ENCODE data around the gene SAMD1.

The SAMD1 gene

DNA sequence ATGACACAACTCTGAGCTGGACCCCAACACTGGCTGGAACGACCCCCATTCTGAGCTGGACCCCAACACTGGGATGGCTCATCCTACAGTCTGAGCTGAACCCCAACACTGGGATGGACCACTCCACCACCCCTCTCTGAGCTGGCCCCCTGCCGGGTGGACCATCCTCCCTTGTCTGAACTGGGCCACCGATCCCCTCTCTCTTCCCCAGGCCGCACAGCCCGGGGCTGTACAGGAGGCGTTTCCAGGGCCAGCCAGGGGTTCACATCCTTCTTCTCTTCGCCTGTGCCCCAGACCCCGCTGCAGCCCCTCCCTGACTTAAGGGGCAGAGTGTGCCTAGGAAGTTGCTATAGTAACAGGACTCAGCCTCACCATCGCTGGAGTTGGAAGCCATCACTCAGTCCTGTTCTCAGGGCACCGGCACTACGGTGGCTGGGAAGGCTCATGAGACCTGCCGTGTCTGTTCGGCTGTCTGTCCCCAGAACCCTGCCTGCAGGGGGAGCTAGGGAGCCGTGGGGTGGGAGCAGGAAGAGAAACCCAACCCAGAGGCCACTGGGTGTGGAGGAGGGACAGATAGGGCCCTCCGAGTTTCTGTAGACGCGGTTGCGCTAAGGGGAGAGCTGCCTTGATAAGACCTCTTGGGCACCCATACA lies 23.3 kb upstream of the SAMD1 start:
- DNase-seq (ENCODE audit: low read depth) = no peak

DNA sequence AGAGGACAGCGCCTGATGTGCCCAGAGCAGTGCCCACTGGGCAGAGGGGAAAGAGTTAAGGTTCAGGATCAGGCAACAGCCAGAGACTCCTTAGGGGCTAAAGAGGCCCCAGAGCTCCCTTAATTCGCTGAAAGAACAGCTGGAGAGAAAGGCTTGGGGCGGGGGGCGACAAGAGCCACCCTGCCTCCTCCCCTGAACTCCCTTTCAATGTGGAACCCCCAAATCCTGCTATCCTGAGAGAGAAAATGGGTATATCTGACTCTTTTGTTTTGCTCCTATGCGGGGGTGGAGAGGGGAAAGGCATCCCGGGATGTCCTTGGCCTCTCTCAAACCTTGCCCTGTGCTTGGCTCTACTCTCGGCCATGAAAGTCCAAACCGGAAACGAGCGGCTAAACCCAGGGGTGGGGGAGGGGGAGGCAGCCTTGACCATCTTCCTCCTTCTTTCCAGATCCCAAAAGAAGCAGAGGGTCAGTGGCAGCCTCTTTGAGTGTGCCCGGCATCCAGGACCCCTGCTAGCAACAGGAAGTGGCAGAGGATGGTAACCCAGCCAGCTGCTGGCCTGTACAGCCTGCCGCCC lies 22.3 kb upstream of the SAMD1 start:
- no peak for DNase-seq (ENCODE audit: low read depth)

DNA sequence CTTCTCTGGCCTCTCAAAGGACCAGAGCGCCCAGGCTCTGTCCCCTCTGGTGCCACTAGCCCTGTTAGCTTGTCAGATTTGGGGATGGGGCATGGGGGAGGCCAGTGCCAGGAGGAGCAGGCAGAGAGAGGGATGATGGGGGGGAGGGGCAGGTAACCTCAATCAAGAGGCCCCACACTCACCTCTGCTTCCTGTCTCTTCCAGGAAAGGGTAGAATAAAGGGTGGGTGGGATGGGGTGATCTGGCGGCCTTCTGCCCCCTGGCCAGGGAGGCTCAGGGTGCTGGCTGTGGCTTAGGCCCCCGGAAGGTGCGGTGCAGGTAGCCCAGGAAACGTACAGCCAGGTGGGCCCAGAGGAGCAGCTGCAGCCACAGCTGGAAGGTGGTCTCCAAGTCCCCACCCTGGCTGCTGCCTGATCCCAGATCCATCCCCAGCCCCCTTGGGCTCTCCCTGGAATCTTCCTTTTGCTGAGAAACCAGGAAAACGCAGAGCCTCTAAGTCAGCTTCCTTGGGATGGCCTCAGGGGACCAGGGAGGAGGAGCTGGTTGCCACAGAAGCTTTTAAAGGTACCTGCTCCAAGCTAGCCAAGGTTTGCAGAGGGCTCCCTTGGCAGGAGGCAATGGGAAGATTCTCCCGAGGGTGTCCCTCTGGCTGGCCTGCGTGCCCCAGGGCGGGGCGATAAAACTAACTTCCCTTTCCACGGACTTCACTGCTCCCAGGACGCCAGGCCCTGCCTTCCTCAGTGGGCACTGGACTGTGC lies 21.7 kb upstream of the SAMD1 start:
- no peak for DNase-seq (ENCODE audit: low read depth)

DNA sequence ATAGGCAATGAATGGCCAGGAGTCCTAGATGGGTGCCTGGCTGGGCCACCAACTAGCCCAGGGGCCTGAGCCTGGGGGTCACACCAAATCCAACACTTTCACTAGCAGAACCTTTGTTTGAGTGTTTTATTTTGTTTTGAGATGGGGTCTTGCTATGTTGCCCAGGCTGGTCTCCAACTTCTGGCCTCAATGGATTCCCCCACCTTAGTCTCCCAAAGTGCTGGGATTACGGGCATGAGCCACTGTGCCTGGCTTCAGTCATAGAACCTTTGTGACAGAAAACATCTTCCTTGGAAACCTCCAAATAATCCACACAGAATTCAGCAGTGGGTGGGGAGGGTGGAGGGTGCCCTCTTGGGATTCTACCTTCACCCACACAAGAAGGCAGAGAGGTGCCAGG lies 20.9 kb upstream of the SAMD1 start:
- no peak for DNase-seq (ENCODE audit: low read depth)

DNA sequence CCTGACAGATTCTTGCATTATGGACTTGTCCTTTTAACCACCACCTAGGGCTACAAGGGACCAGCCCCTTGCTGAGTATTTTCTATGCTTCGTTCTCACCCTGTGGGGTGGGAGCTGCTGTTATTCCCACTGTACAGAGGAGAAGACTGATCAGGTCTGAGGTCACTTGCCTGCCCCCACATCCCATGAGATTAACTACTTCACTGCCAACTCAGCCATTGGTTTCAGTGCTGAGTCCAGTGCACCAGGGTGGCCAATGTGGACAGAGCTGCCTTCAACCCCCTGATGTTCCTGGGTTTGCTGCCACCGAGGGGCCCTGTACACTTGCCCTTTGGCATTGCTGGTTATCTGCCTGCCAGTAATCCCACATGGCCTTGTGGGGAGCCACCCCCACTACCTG lies 20.1 kb upstream of the SAMD1 start:
- no peak for DNase-seq (ENCODE audit: low read depth)

DNA sequence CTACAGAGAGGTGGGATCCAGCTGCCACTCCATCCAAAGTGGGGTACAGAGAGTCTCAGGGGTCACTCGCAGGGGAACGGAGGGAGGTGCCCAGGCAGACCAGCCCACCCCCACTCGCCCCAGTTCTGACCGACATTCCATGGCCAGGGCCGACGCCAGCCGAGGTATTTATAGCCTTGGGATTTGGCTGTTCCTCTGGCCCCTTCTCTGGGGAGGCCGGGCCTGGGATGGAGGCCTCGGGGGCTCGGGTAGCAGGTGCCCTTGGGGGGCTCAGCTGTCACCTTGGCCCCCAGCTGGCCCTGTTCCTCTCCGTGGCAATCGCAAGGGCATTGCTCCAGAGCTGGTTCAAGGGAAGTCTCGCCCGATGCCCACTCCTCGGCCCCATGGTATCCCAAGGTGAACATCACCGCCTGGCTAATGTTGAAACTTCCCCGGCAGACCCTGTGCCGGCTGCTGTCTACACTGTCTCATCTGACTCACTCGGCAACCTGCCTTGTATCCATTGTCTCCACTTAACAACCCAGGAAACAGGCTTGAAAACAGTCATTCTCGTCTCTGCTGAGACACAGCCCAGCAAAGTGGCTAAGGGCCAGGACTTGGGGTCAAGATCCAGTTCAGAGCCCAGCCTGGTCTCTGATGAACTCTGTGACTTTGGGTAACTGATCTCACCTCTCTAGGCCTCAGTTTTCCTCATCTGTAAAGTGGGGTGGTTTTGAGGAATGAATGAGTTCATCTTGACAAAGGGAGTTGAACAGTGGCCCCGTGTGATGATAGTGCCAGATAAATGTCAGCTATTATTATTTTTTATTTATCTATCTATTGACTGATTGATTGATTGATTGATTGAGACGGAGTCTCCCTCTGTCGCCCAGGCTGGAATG lies 17.3 kb upstream of the SAMD1 start:
- no peak for DNase-seq (ENCODE audit: low read depth)

DNA sequence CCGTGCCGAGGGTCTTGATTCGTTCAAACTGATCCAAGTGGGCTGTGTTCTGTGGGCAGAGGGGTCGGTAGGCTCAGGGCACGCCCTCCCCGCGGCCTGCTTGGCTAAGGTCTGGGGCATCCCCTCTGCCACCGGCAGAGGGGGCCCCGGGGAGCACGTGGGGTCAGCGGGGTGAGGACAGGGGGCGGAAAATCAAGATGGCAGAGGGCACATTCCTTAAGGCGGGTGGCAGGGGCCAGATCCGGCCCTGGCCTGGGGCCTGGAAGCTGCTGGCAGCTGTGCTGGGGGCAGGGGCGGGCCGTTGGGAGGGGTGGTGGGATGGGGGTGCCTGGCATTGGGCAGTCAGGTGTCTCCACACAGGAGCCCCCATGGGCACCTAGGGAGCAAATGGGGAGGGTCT lies 16.3 kb upstream of the SAMD1 start:
- no peak for DNase-seq (ENCODE audit: low read depth)

DNA sequence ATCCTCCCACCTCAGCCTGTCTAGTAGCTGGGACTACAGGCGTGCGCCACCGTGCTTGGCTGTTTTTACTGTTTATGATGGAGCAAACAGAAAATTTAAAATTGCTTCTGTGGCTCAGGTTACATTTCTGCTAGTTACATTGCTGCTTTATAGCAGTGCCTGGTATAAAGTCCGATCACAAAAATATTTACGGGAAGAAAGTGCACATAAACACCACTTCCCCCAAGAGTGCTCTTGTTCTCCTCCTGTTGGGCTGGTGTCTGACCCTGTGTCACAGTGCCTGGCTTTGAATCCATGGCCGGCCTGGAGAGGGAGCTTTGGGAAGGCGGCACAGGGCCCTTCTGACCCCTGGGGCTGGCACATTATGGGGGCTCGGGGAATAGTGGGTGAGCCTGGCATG lies 15.1 kb upstream of the SAMD1 start:
- no peak for DNase-seq (ENCODE audit: low read depth)

DNA sequence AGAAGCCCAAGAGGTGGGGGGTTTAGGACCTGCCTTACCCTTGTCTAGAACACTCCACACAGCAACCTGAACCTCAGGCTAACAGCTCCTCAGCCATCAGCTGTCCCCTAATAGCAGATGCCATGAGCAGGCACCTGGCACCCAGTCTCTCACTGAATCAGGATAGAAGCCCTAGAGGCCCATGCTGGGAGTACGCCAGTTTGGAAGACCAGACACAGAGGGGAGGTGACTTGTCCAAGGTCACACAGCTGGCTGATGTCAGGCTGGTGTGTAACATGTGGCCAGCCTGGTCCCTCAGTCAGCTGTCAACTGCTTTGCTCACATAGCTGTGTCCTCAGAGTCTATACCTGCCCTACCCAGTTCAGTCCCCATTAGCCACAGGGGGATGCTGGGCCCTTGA lies 12.8 kb upstream of the SAMD1 start:
- DNase-seq (ENCODE audit: low read depth) = no peak

DNA sequence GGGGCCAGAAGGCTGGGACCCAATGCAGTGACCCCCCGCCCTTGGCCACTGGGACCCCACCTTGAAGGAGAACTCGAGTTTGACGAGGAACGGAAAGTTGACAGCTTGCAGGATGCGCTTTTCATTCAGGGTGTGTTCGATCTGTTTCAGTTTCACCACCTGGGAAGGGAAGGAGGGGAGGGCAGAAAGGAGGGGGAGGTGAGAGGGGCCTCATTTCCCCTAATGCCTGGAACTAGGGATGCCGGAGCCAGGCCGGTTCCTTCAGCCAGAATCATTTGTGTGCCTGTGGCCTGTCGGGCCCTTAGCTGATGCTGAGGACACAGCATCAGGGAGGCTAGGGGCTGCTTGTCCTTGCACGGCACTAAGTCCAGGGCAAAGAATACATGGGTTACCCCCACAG lies 12.2 kb upstream of the SAMD1 start:
- DNase-seq (ENCODE audit: low read depth) = no peak

DNA sequence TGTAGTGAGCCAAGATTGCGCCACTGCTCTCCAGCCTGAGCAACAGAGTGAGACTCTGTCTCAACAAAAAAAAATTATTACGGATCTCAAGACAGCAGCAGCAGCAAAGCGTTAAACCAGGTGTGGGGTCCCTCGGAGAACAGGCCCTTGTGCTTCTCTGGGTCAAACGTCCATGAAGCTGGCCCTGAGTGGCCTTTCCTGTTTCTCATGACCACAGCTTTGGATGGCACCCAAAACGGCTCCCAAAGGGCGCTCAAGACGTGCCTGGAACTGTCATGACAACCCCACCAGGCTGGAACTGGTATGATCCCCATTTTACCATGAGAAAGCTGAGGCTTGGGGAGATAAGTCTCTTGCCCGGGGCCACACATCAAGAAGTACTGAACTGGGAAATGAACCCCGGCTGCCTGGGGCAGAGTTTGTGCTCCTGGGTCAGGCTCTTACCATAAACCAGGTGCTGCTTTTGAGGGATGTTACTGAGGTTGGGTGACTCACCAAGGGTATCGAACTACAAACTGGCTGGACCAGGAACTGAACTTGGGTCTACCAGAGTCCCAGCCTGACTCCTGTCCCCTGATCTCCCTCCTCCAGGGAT lies 11.6 kb upstream of the SAMD1 start:
- no peak for DNase-seq (ENCODE audit: low read depth)

DNA sequence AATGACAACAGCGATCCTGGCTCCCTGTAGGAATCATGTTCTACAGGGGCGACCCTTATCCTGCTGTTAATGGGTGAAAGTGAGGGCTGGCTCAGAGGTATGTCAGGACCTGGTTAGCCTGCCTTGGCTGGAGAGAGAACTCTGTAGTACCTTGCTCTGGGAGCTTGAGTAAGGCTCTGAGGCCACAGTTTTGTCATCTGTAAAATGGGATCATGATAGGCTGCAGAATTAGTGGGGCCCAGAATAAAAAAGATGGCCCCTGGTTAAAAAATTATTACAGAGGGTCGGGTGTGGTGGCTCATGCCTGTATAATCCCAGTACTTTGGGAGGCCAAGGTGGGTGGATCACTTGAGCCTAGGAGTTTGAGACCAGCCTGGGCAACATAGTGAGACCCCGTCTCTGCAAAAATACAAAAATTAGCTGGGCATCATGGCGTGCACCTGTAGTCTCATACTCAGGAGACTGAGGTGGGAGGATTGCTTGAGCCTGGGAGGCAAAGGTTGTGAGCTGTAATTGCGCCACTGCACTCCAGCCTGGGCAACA lies 10.5 kb upstream of the SAMD1 start:
- no peak for DNase-seq (ENCODE audit: low read depth)

DNA sequence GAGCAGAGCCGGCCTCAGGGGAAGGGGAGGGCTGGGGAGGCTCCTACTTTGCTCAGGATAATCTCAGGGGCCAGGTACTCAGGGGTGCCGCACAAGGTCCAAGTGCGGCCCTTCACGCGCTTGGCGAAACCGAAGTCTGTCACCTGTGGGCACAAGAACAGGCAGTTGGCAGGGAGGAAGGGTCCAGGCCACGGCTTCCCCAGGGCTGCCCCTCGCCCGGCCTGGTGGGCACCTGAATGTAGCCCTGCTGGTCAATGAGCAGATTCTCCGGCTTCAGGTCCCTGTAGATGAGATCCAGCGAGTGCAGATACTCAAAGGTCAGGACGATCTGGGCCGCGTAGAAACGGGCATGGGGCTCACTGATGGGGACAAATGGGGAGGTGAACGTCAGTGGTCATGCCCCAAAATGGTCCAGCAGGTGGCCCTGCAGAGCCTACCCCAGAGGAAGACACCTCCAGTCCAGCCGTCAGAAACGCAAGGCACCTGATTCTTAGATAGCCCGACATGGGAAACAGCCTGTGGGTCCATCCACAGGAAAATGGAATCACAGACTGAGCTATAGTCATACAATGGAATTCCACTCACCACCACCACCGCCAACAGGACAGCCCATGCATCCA lies 7.1 kb upstream of the SAMD1 start:
- no peak for DNase-seq (ENCODE audit: low read depth)

DNA sequence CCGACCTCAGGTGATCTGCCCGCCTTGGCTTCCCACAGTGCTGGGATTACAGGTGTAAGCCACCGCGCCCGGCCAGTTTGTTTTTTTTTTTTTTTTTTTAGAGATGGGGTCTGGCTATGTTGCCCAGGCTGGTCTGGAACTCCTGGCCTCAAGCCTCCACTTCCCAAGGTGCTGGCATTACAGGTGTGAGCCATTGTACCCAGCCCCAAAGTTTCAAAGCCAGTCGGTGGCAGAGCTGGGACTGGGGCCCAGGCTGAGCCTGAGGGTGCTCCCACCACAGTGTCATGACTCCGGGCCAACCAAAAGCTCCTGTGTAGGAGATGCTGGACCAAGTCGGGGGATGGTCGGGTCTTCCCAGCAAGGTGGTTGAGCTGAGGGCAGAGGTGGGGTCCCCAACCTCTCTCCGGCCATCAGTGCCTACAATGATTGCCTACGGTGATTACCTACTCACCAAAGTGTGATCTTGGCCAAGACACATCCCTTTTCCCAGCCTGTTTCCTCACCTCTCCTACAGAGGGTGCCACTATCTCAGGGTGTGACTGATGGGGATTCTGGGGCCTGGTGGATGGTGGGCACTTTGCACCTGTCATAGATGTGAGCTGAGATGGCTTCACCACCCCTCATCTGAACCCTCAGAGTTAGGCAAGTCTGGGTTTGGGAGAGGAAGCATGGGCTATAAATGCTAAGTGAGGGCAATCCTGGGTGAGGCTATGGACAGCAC lies 5.9 kb upstream of the SAMD1 start:
- DNase-seq (ENCODE audit: low read depth) = no peak

DNA sequence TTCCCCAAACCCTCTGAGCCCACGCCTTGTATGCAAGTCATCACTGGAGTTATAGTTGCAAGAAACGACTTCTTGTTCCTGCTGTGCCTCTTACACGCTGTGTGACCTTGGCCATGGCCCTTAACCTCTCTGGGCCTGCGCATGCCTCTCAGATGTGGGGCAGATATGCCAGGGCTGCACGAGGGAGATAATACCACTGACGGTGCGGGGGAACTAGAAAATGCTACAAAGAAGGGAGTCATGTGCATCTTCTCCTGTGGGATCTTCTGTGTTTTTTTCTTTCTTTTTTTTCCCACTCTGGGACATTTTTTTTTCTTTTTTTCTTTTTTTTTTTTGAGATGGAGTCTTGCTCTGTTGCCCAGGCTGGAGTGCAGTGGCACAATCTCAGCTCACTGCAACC lies 4.3 kb upstream of the SAMD1 start:
- DNase-seq (ENCODE audit: low read depth) = no peak

DNA sequence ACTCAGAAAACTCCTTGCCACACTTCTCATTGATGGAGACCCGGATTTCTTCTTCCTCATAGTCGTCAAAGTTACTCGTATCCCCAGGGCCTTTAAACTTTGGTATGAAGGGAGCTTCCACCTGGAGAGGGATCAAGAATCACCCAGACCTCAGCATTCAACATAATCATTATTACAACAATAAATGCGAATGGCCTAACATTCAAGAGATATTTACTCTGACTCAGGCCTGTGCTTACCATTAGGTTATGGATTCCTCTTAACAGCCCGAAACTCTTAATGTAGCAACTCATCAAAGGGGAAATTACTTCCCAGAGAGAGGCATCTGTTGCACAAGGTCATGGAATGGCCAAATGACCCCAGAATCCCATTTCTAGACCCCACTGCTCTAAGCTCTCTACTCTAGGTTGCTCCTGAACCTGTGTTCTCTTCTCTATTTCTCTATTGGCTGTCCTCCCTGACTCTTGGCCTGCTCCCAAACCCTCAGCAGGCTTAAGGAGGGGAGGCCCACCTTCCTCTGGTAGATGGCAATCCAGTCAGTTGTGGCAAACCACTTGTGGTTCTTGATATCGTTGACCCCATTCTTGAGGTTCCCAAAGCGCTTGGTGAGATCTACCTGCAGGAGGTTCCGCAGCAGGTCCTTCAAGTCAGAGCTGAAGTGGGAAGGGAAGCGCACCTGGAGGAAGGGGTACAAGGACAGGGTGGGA lies 2.7 kb upstream of the SAMD1 start:
- DNase-seq (ENCODE audit: low read depth) = no peak

DNA sequence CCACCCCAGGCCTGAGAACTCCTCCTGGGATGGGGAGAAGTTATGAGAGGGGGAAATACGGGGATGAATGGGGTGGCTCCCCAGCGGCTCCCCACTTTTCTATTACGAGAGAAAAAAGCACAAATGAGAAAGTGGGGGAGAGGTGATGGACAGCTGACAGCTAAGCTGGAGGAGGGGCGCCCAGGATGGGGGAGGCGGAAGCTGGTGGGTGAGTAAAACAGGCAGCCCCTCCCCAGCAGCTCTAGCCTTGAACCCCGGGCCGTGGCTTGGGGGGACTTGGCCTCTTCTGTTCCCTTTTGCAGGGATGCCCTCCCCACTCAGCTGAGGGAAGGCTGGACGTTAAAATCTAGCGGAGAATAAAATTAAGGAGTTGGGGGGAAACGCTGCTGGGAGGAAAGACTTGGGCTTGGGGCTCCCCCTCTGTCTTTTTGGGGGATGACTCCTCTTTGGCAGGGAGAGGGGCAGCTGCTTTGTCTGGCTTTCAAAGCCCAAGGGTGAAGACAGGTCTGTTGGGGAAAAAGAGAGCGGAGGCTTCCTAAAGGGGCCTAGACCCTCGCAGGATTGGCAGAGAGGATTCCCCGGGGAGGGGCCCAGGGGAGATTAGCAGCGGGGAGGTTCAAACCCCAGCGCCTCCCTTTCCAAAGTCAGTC lies 1.4 kb upstream of the SAMD1 start:
- no peak for DNase-seq (ENCODE audit: low read depth)

DNA sequence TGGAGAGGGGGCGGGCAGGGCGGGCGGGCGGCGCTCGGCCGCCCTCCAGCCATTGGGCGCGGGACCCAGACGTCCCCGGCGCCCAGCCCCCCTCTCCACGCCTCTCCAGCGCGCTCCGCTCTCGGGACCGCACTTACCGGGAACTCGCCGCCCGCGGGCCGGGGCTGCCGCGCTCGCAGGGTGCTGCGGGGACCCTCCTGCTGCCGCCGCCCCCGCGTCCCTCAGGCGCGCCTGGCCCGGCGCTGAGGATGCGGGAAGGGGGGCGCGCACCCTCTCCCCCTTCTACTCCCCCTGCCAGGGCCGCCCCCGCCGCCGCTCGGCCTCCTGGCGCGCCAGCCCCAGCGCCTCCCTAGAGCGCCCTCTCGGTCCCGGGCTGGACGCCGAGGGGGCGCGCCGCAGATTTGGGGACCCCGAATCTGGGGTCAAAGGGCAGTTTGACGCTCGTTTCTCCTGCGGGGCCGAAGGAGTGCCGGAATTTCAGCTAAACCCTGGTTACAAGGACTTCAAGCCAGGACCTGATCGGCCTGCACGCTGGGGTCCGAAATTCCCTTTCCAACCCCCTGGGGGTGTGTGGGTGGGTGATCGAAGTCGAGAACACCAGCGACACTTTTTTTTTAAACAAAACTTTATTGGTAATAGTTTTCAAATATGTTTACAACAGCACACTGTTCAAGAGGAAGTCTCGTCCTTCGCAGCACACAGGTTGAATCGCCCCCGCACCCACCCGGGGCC lies 696 bp upstream of the SAMD1 start:
- peak; percentile 23 for DNase-seq (ENCODE audit: low read depth)

Measured in stimulated activated CD8-positive, alpha-beta memory T cell treated with anti-CD3 and anti-CD28 coated beads, Interleukin-7, amount 100 ng/mL, for 24 hours (primary cell).